WTC11 (cell line): ENCODE measurements around the gene DNAI1. TPM values are rescaled to one million over a fixed set of nuclear protein-coding genes. Genes with fewer than 3 reads are reported as not detected.

Experiments used
- ATAC-seq: fragments of 200-7000 bp; cut with Tn5 transposase; 2 replicates; pipeline ENCODE4 v1.10.0; 2021; ENCODE audit warnings: mild to moderate bottlenecking, moderate library complexity
- CTCF ChIA-PET: fragments of 300-600 bp; sonication (Branson Sonifier 250); formaldehyde crosslinking; loops from one replicate; lab custom pipeline; 2021; ENCODE audit warnings: antibody characterized with exemption; lab: Charles Lee
- POLR2A ChIA-PET: fragments of 350-600 bp; sonication (Branson Sonifier 250); formaldehyde crosslinking; loops from one replicate; lab custom pipeline; 2021; ENCODE audit warnings: antibody characterized with exemption; lab: Charles Lee
- DNase-seq: peaks from one replicate; pipeline ENCODE4 v3.0.0; 2021; ENCODE audit warnings: low spot score
- H3K27ac Mint-ChIP-seq: 2 replicates; pipeline ENCODE4 v1.8.0; 2021; ENCODE audit warnings: mixed read lengths
- H3K27me3 Mint-ChIP-seq: 2 replicates; pipeline ENCODE4 v1.8.0; 2021; ENCODE audit warnings: low read depth, mild to moderate bottlenecking, moderate library complexity, mixed read lengths
- H3K36me3 Mint-ChIP-seq: 2 replicates; pipeline ENCODE4 v1.8.0; 2021; ENCODE audit warnings: mixed read lengths
- H3K4me1 Mint-ChIP-seq: 2 replicates; pipeline ENCODE4 v1.8.0; 2022; ENCODE audit warnings: mixed read lengths
- H3K4me3 Mint-ChIP-seq: 2 replicates; pipeline ENCODE4 v1.8.0; 2021; ENCODE audit warnings: mild to moderate bottlenecking, moderate library complexity, mixed read lengths
- H3K9me3 Mint-ChIP-seq: 2 replicates; pipeline ENCODE4 v1.8.0; 2021; ENCODE audit warnings: mixed read lengths
- EMX1 ChIP-seq: fragments of 250-450 bp; sonication (Bioruptor Pico); IDR thresholded peaks from 2 replicates; pipeline ENCODE4 v1.8.0; 2021; ENCODE audit warnings: mild to moderate bottlenecking
- ETV6 ChIP-seq: sonication (generic); formaldehyde crosslinking; IDR thresholded peaks from 2 replicates; pipeline ENCODE4 v1.8.1; 2022; ENCODE audit warnings: mild to moderate bottlenecking, missing genetic modification reagents
- FOXK1 ChIP-seq: sonication (generic); formaldehyde crosslinking; IDR thresholded peaks from 2 replicates; pipeline ENCODE4 v1.8.0; 2022; ENCODE audit warnings: mild to moderate bottlenecking, moderate library complexity, missing genetic modification reagents
- GABPB1 ChIP-seq: sonication (generic); formaldehyde crosslinking; IDR thresholded peaks from 2 replicates; pipeline ENCODE4 v1.8.1; 2023; ENCODE audit warnings: mild to moderate bottlenecking, missing genetic modification reagents
- GRHL2 ChIP-seq: fragments of 250-450 bp; sonication (Bioruptor Pico); IDR thresholded peaks from 2 replicates; pipeline ENCODE4 v1.8.0; 2022; ENCODE audit warnings: mild to moderate bottlenecking, moderate library complexity; ENCODE audit not compliant: insufficient replicate concordance, severe bottlenecking
- JUN ChIP-seq: sonication (generic); formaldehyde crosslinking; IDR thresholded peaks from 2 replicates; pipeline ENCODE4 v1.8.0; 2023; ENCODE audit warnings: mild to moderate bottlenecking, missing genetic modification reagents
- NFE2L1 ChIP-seq: sonication (generic); formaldehyde crosslinking; IDR thresholded peaks from 2 replicates; pipeline ENCODE4 v1.8.1; 2023; ENCODE audit warnings: missing genetic modification reagents
- ZNF232 ChIP-seq: sonication (generic); formaldehyde crosslinking; IDR thresholded peaks from 2 replicates; pipeline ENCODE4 v1.8.0; 2022; ENCODE audit warnings: mild to moderate bottlenecking, missing genetic modification reagents
- ZNF263 ChIP-seq: sonication (generic); formaldehyde crosslinking; IDR thresholded peaks from 2 replicates; pipeline ENCODE4 v1.8.1; 2022; ENCODE audit warnings: low read depth, mild to moderate bottlenecking, moderate library complexity, missing genetic modification reagents
- ZNF423 ChIP-seq: fragments of 250-450 bp; sonication (Bioruptor Pico); IDR thresholded peaks from 2 replicates; pipeline ENCODE4 v2.1.2; 2022; ENCODE audit warnings: mild to moderate bottlenecking, moderate library complexity
- total RNA-seq: library from RNA; stranded (reverse); gene quantifications from 3 replicates; pipeline ENCODE4 v1.2.3, GENCODE V29; 2021
- TF ChIP-seq, protein P1 (sequence below): fragments of 250-450 bp; sonication (Bioruptor Pico); IDR thresholded peaks from 2 replicates; pipeline ENCODE4 v1.8.0; 2021; ENCODE audit warnings: mild to moderate bottlenecking
- TF ChIP-seq, protein P2 (sequence below): fragments of 250-450 bp; sonication (Bioruptor Pico); IDR thresholded peaks from 2 replicates; pipeline ENCODE4 v1.9.0; 2021; ENCODE audit warnings: mild to moderate bottlenecking
- TF ChIP-seq, protein P3 (sequence below): sonication (generic); formaldehyde crosslinking; IDR thresholded peaks from 2 replicates; pipeline ENCODE4 v1.8.0; 2022; ENCODE audit warnings: mild to moderate bottlenecking, missing genetic modification reagents
- TF ChIP-seq, protein P4 (sequence below): sonication (generic); formaldehyde crosslinking; IDR thresholded peaks from 2 replicates; pipeline ENCODE4 v1.8.1; 2022; ENCODE audit warnings: low read depth, mild to moderate bottlenecking, moderate library complexity, missing genetic modification reagents, borderline replicate concordance

DNAI1 gene
- total RNA-seq, 1 experiment from 2014 or later: 2.1 TPM

DNA sequence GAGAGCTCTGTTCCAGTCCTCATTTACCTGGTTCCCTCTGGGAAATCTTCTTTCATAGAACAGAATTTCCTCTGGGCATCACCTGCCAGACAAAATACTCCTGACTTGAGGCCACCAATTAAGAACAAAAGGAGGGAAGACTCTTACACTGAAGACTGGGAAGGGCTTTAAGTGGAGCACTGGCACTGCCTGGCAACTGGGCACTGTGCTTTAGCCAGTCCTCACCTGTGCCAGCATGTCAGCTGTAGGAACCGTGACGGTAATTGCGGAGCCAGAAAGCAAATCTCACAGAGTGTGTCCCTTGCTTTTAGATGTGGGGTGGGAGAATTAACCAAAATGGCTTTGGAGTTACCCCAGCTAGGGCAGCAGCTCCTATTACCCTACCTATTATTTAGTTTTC is 40.9 kb upstream of the DNAI1 start (continued):
- TF ChIP-seq, protein P1, sequence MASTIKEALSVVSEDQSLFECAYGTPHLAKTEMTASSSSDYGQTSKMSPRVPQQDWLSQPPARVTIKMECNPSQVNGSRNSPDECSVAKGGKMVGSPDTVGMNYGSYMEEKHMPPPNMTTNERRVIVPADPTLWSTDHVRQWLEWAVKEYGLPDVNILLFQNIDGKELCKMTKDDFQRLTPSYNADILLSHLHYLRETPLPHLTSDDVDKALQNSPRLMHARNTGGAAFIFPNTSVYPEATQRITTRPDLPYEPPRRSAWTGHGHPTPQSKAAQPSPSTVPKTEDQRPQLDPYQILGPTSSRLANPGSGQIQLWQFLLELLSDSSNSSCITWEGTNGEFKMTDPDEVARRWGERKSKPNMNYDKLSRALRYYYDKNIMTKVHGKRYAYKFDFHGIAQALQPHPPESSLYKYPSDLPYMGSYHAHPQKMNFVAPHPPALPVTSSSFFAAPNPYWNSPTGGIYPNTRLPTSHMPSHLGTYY (CRISPR knock-in tag): no peak
- no peak for TF ChIP-seq GRHL2 (CRISPR knock-in tag)
- TF ChIP-seq, all 79 proteins: peak for 0

DNA sequence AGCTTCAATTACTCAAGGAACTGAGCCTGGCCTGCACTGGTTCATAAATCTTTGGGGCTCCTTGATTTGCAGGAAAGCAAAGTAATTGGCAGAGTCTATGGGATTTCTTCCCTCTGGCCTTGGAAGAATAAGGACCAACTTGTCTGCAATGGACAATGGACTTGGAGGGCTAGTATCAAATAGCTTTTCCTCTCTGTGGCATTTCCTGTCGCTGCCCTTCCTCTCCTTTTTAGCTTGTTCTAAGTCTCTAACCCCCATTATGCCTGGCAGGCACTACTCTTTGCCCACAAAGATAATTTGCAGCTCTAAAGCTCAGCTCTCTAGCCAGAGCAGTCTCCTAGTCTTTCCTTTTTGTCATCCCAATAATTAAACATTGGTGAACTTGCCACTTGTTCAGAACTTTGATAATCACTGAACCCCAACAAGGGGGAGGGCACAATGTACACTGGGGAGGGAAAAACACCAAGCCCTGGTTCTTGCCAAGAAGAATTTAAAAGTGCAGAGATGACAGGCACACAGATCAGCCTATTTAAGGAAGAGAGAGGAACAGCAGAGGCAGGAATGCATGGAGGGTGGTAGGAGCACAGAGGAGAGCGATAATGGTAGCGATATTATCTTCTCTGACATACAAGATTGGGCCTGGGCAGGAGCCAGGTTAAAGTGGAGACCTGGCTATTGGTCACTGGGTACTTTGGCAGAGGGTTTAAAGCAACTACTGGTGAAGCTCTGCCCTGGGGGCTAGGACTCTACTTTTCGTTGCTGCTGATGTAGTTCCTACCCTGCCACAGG is 38.7 kb upstream of the DNAI1 start:
- Mint-ChIP-seq H3K4me3 (no peak overlapping the region), H3K9me3 (no peaks in the 10 kb centered on the region), H3K36me3 (no peaks in the 10 kb centered on the region), H3K27ac (no peak overlapping the region), H3K4me1 (peaks cover 20% of the 10 kb centered on the region), H3K27me3 (peaks cover under 1% of the 10 kb centered on the region; the same call in 1 of the 2 replicates)
- ATAC-seq (no peak), DNase-seq (no peak)
- ChIA-PET CTCF (interaction anchor here (0.9 to 5.1 kb wide), 6 partner anchors 8 to 183 kb away, joined by 3 to 45 read pairs (median 4); no protein-coding TSS in a partner anchor), POLR2A (no interaction called here)
- TF ChIP-seq EMX1 (no peak), ETV6 (CRISPR knock-in tag) (no peak), FOXK1 (CRISPR knock-in tag) (no peak), ZNF232 (CRISPR knock-in tag) (no peak), JUN (CRISPR knock-in tag) (no peak), ZNF423 (no peak)
- TF ChIP-seq, protein P2, sequence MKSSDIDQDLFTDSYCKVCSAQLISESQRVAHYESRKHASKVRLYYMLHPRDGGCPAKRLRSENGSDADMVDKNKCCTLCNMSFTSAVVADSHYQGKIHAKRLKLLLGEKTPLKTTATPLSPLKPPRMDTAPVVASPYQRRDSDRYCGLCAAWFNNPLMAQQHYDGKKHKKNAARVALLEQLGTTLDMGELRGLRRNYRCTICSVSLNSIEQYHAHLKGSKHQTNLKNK (CRISPR knock-in tag): no peak
- TF ChIP-seq, protein P3, sequence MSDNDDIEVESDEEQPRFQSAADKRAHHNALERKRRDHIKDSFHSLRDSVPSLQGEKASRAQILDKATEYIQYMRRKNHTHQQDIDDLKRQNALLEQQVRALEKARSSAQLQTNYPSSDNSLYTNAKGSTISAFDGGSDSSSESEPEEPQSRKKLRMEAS: no peak
- TF ChIP-seq, protein P4, sequence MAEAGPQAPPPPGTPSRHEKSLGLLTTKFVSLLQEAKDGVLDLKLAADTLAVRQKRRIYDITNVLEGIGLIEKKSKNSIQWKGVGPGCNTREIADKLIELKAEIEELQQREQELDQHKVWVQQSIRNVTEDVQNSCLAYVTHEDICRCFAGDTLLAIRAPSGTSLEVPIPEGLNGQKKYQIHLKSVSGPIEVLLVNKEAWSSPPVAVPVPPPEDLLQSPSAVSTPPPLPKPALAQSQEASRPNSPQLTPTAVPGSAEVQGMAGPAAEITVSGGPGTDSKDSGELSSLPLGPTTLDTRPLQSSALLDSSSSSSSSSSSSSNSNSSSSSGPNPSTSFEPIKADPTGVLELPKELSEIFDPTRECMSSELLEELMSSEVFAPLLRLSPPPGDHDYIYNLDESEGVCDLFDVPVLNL (CRISPR knock-in tag): no peak

DNA sequence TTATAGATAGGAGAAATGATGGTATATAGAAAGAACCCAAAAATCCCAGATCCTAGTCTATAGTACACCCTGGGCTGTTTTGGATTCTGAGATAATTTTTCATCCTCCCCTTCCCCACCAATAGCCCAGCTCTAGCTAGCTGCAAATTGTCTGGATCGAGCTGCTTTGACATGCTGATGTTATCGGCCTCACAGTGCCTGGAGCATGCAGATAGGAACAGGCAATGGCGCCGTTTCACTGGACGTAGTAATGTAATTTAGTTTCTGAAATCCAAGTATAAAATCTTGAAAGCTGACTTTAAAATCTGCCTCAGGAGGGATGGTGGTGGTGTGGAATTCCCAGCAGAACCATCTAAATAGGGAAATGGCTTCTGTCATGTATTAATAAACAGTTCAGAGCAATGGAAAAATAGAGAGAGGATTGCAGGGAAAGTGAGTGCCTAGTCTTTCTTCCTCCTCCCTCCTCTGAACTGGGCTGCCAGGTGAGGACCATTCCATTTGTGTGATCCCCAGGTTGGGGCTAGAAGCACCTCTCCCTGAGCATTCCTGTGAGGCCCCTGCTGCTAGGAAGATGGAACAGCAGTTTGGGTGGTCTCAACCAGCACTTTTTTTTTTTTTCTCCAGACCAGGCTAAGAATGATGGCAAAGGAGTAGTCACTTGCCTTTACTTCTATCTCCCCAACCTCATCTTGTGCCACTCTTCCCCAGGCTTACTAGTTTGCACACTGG is 32.1 kb upstream of the DNAI1 start:
- Mint-ChIP-seq H3K36me3 (no peaks in the 10 kb centered on the region), H3K27me3 (no peaks in the 10 kb centered on the region), H3K9me3 (no peaks in the 10 kb centered on the region), H3K4me1 (peaks cover 16% of the 10 kb centered on the region), H3K4me3 (no peak overlapping the region), H3K27ac (no peak overlapping the region)
- CTCF ChIA-PET: interaction anchor here (4.4 kb wide), 1 partner anchor 23 kb away, joined by 39 read pairs; no protein-coding TSS in a partner anchor
- TF ChIP-seq ZNF263 (no peak), ETV6 (CRISPR knock-in tag) (no peak), GABPB1 (CRISPR knock-in tag) (no peak), NFE2L1 (no peak)
- TF ChIP-seq, protein P1 (CRISPR knock-in tag): no peak
- DNase-seq (peak; percentile 34), ATAC-seq (peak; percentile 81)
- POLR2A ChIA-PET: no interaction called here
